ENCODE measurements around the gene MFSD6. TPM values are rescaled to one million over a fixed set of nuclear protein-coding genes. Genes with fewer than 3 reads are reported as not detected.
A peak's percentile ranks its signal among the peaks of the same experiment; 100 is the strongest.
"Not testable (repeated sequence)": the region's sequence is repeated elsewhere in the genome, so short reads cannot be mapped to it uniquely, and the experiment has no call there.

MFSD6 gene
- total RNA-seq, 1 donor from 2014 or later: 6.7 TPM

- DNase-seq (ENCODE audit: low read depth in 2 of 2): no peak
Measured at GRCh38 chr2:190462181-190462580, 54.0 kb downstream of the MFSD6 start.

- DNase-seq (ENCODE audit: low read depth in 2 of 2): no peak
Measured at GRCh38 chr2:190462611-190463010, 54.5 kb downstream of the MFSD6 start.

GRCh38 chr2:190465060-190465459, 56.9 kb downstream of the MFSD6 start:
- no peak for DNase-seq (ENCODE audit: low read depth in 2 of 2)

- DNase-seq (ENCODE audit: low read depth in 2 of 2): no peak
Measured at GRCh38 chr2:190466819-190467446, 58.8 kb downstream of the MFSD6 start.

- DNase-seq (ENCODE audit: low read depth in 2 of 2): no peak
Measured at GRCh38 chr2:190467575-190468083, 59.5 kb downstream of the MFSD6 start.

GRCh38 chr2:190468354-190468753, 60.2 kb downstream of the MFSD6 start:
- not testable (repeated sequence) for DNase-seq (ENCODE audit: low read depth in 2 of 2)

GRCh38 chr2:190468814-190469569, 60.8 kb downstream of the MFSD6 start:
- peak; percentile 90 to 97 for DNase-seq (ENCODE audit: low read depth in 2 of 2)

- peak; percentile 98 for DNase-seq (ENCODE audit: low read depth in 2 of 2)
Measured at GRCh38 chr2:190469771-190470170, 61.6 kb downstream of the MFSD6 start.

GRCh38 chr2:190470256-190470826, 62.2 kb downstream of the MFSD6 start:
- DNase-seq (ENCODE audit: low read depth in 2 of 2): peak in 1 of 2 donors; percentile 37

GRCh38 chr2:190477661-190478454, 69.7 kb downstream of the MFSD6 start:
- DNase-seq (ENCODE audit: low read depth in 2 of 2): no peak

- DNase-seq (ENCODE audit: low read depth in 2 of 2): no peak
Measured at GRCh38 chr2:190478572-190479195, 70.5 kb downstream of the MFSD6 start.

GRCh38 chr2:190481339-190481738, 73.2 kb downstream of the MFSD6 start:
- DNase-seq (ENCODE audit: low read depth in 2 of 2): no peak

GRCh38 chr2:190482451-190482850, 74.3 kb downstream of the MFSD6 start:
- DNase-seq (ENCODE audit: low read depth in 2 of 2): no peak

- DNase-seq (ENCODE audit: low read depth in 2 of 2): no peak
Measured at GRCh38 chr2:190486037-190486623, 78.0 kb downstream of the MFSD6 start.

- no peak for DNase-seq (ENCODE audit: low read depth in 2 of 2)
Measured at GRCh38 chr2:190488516-190489233, 80.5 kb downstream of the MFSD6 start.

GRCh38 chr2:190489475-190489874, 81.3 kb downstream of the MFSD6 start:
- no peak for DNase-seq (ENCODE audit: low read depth in 2 of 2)

- DNase-seq (ENCODE audit: low read depth in 2 of 2): no peak
Measured at GRCh38 chr2:190490502-190490901, 82.3 kb downstream of the MFSD6 start.

GRCh38 chr2:190493095-190493494, 84.9 kb downstream of the MFSD6 start:
- no peak for DNase-seq (ENCODE audit: low read depth in 2 of 2)

GRCh38 chr2:190494600-190495227, 86.6 kb downstream of the MFSD6 start:
- DNase-seq (ENCODE audit: low read depth in 2 of 2): not testable (repeated sequence)

GRCh38 chr2:190497428-190497827, 89.3 kb downstream of the MFSD6 start:
- no peak for DNase-seq (ENCODE audit: low read depth in 2 of 2)

Measured in dermis microvascular lymphatic vessel endothelial cell (primary cell).